ENCODE data around the gene CFAP61.

The CFAP61 gene

DNA sequence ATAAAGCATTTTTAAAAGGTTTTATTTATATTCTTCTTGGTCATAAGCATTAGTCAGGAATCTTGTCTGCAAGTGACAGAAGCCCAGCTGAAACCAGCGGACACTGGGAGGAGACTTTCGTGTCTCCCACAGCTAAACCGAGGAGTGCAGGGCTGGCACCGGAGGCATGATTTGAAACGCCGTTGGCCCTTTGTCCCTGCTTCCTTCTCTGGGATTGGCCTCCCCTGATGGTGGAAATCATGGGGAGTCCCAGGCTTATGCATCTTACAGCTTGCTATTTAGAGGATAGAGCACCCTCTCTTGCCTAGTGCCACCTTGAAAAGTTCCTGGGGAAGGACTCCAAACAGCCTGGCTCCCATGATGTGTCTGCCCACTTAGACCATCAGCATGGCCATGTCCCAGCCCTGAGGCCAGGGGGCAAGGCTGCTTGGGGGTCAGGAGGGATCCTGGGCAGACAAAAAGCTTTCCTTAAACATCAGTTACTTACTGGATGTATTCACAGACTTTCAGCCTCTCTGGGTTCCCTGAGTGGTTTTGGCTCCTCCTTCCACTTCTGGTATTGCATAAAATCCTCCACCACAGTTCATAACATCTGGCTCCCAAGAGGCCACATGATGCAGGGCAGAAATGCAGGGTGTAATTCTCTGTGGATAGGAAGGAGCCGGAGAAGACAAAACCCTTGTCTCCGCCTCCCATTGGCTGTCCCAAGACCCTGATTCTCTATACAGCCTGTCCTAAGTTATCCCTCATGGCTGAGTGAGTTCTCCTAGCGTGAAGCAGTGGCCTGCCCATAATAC is 266.2 kb downstream of the CFAP61 start:
- Histone ChIP-seq H3K9me3 (ENCODE audit: severe bottlenecking) (peaks cover 2% of the 10 kb centered on the region), H3K27me3 (ENCODE audit: insufficient read depth, low read depth, severe bottlenecking) (no peaks in the 10 kb centered on the region), H3K36me3 (no peaks in the 10 kb centered on the region), H3K27ac (peak overlapping the region; percentile 63; the same call in 1 of the 2 replicates), H3K4me3 (ENCODE audit: low read depth, low read length) (no peak overlapping the region)
- TF ChIP-seq, protein P1, sequence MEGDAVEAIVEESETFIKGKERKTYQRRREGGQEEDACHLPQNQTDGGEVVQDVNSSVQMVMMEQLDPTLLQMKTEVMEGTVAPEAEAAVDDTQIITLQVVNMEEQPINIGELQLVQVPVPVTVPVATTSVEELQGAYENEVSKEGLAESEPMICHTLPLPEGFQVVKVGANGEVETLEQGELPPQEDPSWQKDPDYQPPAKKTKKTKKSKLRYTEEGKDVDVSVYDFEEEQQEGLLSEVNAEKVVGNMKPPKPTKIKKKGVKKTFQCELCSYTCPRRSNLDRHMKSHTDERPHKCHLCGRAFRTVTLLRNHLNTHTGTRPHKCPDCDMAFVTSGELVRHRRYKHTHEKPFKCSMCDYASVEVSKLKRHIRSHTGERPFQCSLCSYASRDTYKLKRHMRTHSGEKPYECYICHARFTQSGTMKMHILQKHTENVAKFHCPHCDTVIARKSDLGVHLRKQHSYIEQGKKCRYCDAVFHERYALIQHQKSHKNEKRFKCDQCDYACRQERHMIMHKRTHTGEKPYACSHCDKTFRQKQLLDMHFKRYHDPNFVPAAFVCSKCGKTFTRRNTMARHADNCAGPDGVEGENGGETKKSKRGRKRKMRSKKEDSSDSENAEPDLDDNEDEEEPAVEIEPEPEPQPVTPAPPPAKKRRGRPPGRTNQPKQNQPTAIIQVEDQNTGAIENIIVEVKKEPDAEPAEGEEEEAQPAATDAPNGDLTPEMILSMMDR (IDR thresholded peaks at IDR 0.05; ENCODE audit: low read depth, low read length) = no peak
- DNase-seq = no peak

DNA sequence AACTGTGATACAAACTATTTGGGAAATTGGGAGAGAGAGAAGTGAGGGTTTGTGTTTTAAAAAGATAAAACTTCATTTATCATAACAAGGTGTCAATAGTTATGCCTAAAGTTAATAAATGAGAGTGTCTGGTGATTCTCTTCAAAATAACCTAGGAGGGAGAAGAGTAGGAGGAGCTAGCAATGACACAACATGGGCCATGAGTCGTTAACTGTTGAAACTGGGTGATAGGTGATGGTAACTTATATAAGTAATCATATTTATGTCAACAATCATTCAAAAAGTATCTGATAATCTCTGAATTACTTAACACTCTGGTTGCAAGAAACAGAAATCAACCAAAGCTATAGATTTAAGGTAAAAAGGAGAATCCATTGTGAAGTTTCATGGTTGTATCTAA is 268.8 kb downstream of the CFAP61 start:
- H3K9me3 ChIP-seq (ENCODE audit: severe bottlenecking) = peaks cover 3% of the 10 kb centered on the region
- TF ChIP-seq, protein P1 (IDR thresholded peaks at IDR 0.05; ENCODE audit: low read depth, low read length) = no peak
- no peaks in the 10 kb centered on the region for H3K27me3 ChIP-seq (ENCODE audit: insufficient read depth, low read depth, severe bottlenecking)
- no peak overlapping the region for H3K4me3 ChIP-seq (ENCODE audit: low read depth, low read length)
- no peak overlapping the region for H3K27ac ChIP-seq
- no peaks in the 10 kb centered on the region for H3K36me3 ChIP-seq
- DNase-seq = no peak

DNA sequence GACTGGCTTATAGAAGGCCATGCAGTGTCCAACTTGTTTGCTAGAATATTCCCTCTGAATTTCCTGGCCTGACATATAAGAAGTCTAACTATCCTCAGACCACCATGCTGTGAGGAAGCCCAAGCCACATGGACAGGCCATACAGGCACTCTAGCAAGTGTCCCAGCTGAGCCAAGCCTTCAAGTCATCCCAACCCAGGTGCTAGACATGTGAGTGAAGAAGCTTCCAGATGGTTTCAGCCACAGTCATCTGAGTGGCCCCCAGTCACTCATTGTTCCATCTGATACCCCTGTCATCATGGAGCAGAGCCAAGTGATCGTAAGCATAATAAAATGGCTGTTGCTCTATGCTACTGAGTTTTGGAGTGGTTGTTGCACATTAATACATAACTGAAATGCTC is 269.6 kb downstream of the CFAP61 start:
- H3K36me3 ChIP-seq = no peaks in the 10 kb centered on the region
- H3K9me3 ChIP-seq (ENCODE audit: severe bottlenecking) = peaks cover 3% of the 10 kb centered on the region
- DNase-seq = no peak
- no peaks in the 10 kb centered on the region for H3K27me3 ChIP-seq (ENCODE audit: insufficient read depth, low read depth, severe bottlenecking)
- TF ChIP-seq, protein P1 (IDR thresholded peaks at IDR 0.05; ENCODE audit: low read depth, low read length) = no peak
- H3K27ac ChIP-seq = no peak overlapping the region
- H3K4me3 ChIP-seq (ENCODE audit: low read depth, low read length) = no peak overlapping the region

DNA sequence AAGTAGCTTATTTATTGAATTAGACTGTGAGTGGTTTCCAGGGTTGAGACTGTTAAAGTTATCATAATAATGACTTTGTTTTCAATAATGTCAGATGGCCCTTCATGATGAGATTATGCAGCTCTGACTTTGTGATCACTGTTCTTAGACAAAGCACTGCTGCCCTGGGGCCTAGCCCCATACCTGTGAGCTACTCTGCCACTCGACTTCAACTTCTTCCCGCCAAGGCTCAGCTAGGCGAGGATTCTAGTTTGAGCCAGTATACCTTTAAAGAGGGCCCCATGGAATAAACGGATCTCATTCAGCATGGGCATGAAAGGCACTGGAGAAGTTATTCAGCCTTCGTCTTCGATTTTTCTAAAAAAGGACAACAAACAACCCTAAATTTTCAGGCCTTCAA is 270.6 kb downstream of the CFAP61 start:
- Histone ChIP-seq H3K4me3 (ENCODE audit: low read depth, low read length) (no peak overlapping the region), H3K9me3 (ENCODE audit: severe bottlenecking) (peaks cover 3% of the 10 kb centered on the region), H3K27ac (no peak overlapping the region), H3K27me3 (ENCODE audit: insufficient read depth, low read depth, severe bottlenecking) (no peaks in the 10 kb centered on the region), H3K36me3 (no peaks in the 10 kb centered on the region)
- DNase-seq = no peak
- TF ChIP-seq, protein P1 (IDR thresholded peaks at IDR 0.05; ENCODE audit: low read depth, low read length) = no peak

DNA sequence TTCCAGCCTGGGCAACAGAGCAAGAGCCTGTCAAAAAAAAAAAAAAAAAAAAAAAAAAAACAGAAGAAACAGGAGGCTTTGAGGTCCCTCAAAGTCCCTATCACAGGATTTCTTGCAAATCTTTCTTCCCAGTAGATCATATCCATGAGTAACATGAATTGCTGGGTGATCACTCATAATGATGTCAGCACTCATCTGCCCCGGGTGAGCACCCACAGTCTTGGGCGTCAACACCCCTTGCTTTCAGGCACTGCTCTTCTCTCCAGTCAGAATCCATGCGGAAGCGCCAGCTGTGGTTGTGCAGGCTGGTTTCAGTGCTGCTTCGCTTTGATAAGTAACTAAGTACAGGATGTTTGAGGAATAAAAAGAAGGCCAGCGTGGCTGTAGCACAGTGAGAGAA is 275.4 kb downstream of the CFAP61 start:
- Histone ChIP-seq H3K27me3 (ENCODE audit: insufficient read depth, low read depth, severe bottlenecking) (no peaks in the 10 kb centered on the region), H3K27ac (no peak overlapping the region), H3K9me3 (ENCODE audit: severe bottlenecking) (peaks cover 3% of the 10 kb centered on the region), H3K36me3 (no peaks in the 10 kb centered on the region), H3K4me3 (ENCODE audit: low read depth, low read length) (no peak overlapping the region)
- TF ChIP-seq, protein P1 (IDR thresholded peaks at IDR 0.05; ENCODE audit: low read depth, low read length) = no peak
- DNase-seq = no peak

DNA sequence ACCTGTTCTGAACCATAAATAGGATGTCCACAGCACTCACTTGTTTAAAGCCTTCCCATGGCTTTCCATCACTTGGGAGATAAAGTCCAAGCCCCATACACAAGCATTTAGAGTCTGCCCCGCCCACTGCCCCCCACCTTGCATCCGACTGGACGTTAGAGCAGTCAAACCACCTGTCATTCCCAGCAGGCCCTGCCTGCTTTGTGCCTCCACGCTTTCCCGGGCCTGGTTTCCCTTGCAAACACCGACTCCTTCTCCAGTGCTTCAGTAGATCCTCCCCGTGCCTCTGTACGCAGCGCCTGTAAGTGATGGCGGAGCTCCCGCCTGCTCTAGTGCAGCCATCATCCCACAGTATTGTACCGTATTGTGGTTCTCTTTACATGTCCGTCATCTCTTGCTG is 277.2 kb downstream of the CFAP61 start:
- Histone ChIP-seq H3K36me3 (no peaks in the 10 kb centered on the region), H3K27me3 (ENCODE audit: insufficient read depth, low read depth, severe bottlenecking) (no peaks in the 10 kb centered on the region), H3K27ac (no peak overlapping the region), H3K9me3 (ENCODE audit: severe bottlenecking) (peaks cover 3% of the 10 kb centered on the region), H3K4me3 (ENCODE audit: low read depth, low read length) (no peak overlapping the region)
- no peak for DNase-seq
- TF ChIP-seq, protein P1 (IDR thresholded peaks at IDR 0.05; ENCODE audit: low read depth, low read length) = no peak
